HUES6 (cell line): ENCODE results near the gene RIPOR2.

ENCODE experiments used
- H3K27ac ChIP-seq: 2 replicates; pipeline ENCODE4 v1.7.0; 2013; ENCODE audit warnings: low read depth, mild to moderate bottlenecking, low read length, inconsistent platforms
- H3K27me3 ChIP-seq: 2 replicates; pipeline ENCODE4 v1.6.1; 2013; ENCODE audit warnings: low read length; ENCODE audit not compliant: control insufficient read depth, insufficient read depth
- H3K36me3 ChIP-seq: 2 replicates; pipeline ENCODE4 v1.6.1; 2013; ENCODE audit warnings: low read length; ENCODE audit not compliant: control insufficient read depth, insufficient read depth
- H3K4me1 ChIP-seq: 2 replicates; pipeline ENCODE4 v1.6.1; 2013; ENCODE audit warnings: low read length; ENCODE audit not compliant: control insufficient read depth, insufficient read depth
- H3K4me3 ChIP-seq: 2 replicates; pipeline ENCODE4 v1.5.1; 2013; ENCODE audit warnings: low read depth, low read length
- H3K9ac ChIP-seq: one replicate; pipeline ENCODE4 v1.6.1; 2013; ENCODE audit warnings: mild to moderate bottlenecking, low read length
- H3K9me3 ChIP-seq: 2 replicates; pipeline ENCODE4 v1.6.1; 2013; ENCODE audit warnings: low read depth, low read length; ENCODE audit not compliant: control insufficient read depth, insufficient read depth

RIPOR2 gene

DNA sequence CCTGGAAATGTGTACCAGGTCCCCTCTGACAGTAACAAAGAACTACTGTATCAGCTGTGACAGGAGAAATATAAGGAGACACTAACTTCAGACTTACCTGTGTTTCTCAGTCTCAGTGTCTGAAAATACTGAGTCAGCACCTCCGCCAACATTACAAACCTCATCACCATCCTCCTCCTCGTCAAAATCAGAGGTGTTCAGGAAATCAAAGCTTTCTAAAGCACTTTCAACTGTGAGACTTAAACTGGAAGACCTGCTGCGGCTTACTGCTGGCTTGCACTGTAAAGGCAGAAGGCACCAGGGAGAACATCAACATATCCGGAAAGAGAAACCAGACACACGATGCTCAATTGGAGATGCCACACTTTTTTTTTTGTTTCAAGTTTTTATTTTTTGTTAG is 96.8 kb downstream of the RIPOR2 start:
- Histone ChIP-seq H3K9ac (no peak overlapping the region), H3K4me3 (no peak overlapping the region), H3K27me3 (no peaks in the 10 kb centered on the region), H3K4me1 (no peaks in the 10 kb centered on the region), H3K36me3 (no peaks in the 10 kb centered on the region), H3K9me3 (no peaks in the 10 kb centered on the region), H3K27ac (no peak overlapping the region)

- H3K4me3 ChIP-seq, result no peak overlapping the region
- no peaks in the 10 kb centered on the region for H3K36me3 ChIP-seq
- H3K27me3 ChIP-seq, result no peaks in the 10 kb centered on the region
- no peak overlapping the region for H3K27ac ChIP-seq
- H3K4me1 ChIP-seq, result no peaks in the 10 kb centered on the region
- H3K9ac ChIP-seq, result no peak overlapping the region
- H3K9me3 ChIP-seq, result no peaks in the 10 kb centered on the region
These were observed 97.7 kb downstream of the RIPOR2 start for GRCh38 chr6:24838081-24838480.

DNA sequence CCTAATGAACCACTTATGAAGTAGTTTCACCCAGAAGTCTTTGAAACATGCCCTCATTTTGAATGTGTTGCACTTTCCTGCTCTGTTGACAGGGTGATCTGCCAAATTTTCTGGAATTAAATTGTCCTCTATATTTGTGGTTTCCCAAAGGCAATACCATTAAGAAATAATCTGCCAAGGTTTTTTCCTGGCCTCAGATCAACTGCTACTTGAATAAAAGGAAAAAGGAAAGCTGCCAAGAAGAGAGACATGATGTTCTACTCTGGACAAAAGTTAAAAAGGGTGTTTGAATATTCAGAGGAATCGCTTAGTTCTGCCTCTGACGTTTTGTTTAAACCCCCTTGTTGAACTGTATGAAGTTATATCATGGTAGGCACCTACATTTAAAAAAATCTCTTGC is 99.7 kb downstream of the RIPOR2 start:
- Histone ChIP-seq H3K9ac (no peak overlapping the region), H3K36me3 (no peaks in the 10 kb centered on the region), H3K4me1 (no peaks in the 10 kb centered on the region; the same call in 1 of the 2 replicates), H3K27ac (no peak overlapping the region), H3K9me3 (no peaks in the 10 kb centered on the region), H3K27me3 (no peaks in the 10 kb centered on the region), H3K4me3 (no peak overlapping the region)

DNA sequence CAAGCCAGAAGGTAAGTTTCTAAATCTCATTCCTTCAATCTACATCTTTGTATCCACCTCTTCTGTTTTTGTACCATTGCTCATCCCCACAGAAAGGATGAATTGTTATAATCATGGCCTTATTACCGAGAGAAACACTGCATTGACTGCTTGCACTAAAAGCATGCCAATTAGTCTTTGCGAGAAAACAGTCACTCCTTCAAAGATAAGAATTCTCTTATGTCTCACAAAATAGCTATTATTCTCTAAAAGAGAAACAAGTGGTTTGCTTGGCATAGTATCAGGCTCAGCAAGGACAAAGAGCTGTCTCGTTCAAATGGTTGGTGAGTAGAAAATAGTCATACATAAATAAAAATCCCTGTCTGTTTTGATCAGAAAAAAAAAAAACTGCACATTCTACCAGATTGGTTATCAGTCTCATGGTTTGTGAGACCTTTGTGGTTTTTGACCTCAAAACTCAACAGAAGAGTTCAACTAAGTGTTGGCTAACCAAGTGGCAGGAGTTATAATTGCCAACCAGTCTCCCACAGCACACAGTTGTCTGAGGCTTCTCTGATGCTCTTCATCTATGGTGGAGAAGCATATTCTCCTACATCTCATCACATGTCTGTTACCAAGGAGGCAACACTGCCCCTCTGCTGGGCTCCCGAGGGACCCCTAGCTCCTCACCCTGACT is 101.9 kb downstream of the RIPOR2 start:
- no peaks in the 10 kb centered on the region for H3K27me3 ChIP-seq
- peaks cover 8% of the 10 kb centered on the region for H3K4me1 ChIP-seq
- H3K36me3 ChIP-seq, result no peaks in the 10 kb centered on the region
- H3K9ac ChIP-seq, result no peak overlapping the region
- no peaks in the 10 kb centered on the region for H3K9me3 ChIP-seq
- H3K27ac ChIP-seq, result no peak overlapping the region
- no peak overlapping the region for H3K4me3 ChIP-seq

GRCh38 chr6:24832794-24833193 is 103.0 kb downstream of the RIPOR2 start:
- H3K9me3 ChIP-seq, result no peaks in the 10 kb centered on the region
- H3K4me1 ChIP-seq, result peaks cover 8% of the 10 kb centered on the region
- no peak overlapping the region for H3K9ac ChIP-seq
- no peak overlapping the region for H3K27ac ChIP-seq
- H3K36me3 ChIP-seq, result no peaks in the 10 kb centered on the region
- H3K27me3 ChIP-seq, result no peaks in the 10 kb centered on the region
- no peak overlapping the region for H3K4me3 ChIP-seq

DNA sequence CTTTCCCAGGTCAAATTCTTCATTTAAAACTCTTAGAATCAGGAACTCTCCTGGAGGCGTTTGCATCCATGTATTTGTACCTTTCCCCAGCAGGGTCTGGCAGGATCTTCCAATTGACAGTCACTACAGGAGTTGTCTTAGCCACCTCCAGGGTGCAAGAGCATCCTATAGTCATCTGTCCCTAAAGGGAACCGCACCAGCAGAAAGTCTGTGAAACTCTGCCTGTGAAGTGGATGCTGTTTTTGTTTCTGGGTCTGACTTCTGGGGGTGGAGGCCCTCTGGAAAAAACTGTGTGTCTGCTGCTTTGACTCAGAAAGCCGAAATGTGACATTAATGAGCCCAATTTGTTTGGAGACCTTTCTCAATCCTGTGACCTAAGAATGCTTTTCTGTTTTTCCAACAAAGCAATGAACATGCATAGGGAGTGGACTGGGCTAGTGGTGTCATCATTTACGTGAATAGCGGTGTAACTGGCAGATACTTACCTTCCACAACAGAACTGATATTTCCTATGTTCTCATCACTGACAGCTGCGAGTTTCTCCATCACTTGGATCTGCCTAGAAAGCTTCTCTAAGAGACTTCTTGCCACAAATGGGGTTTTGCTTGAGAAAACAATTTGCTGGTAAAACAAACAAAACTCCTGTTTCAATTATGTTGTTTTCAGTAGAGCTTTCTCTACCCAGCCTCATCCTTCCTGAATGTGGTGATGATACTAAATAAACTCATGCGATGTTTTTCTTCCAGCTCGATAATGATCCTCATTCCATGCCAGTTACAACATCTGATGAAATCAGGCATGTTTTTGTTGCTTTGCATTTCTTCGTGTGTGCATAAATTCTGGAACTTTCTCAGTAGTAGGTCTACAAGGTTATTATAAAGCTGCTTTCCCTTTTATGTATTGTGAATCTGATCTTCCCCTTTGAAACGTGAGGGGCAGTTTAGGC is 103.7 kb downstream of the RIPOR2 start:
- Histone ChIP-seq H3K4me1 (peaks cover 13% of the 10 kb centered on the region), H3K36me3 (no peaks in the 10 kb centered on the region), H3K9me3 (no peaks in the 10 kb centered on the region)

GRCh38 chr6:24829657-24830056 is 106.1 kb downstream of the RIPOR2 start:
- Histone ChIP-seq H3K9ac (no peak overlapping the region), H3K9me3 (no peaks in the 10 kb centered on the region), H3K27me3 (no peaks in the 10 kb centered on the region), H3K36me3 (no peaks in the 10 kb centered on the region), H3K4me1 (peaks cover 14% of the 10 kb centered on the region), H3K27ac (no peak overlapping the region), H3K4me3 (no peak overlapping the region)

More for the DNA sequence above, 103.7 kb downstream of the RIPOR2 start:
- Histone ChIP-seq H3K27ac (no peak overlapping the region), H3K4me3 (no peak overlapping the region), H3K27me3 (no peaks in the 10 kb centered on the region), H3K9ac (no peak overlapping the region)

GRCh38 chr6:24827970-24828369 is 107.8 kb downstream of the RIPOR2 start:
- no peaks in the 10 kb centered on the region for H3K36me3 ChIP-seq
- no peak overlapping the region for H3K4me3 ChIP-seq
- no peaks in the 10 kb centered on the region for H3K9me3 ChIP-seq
- H3K27me3 ChIP-seq, result no peaks in the 10 kb centered on the region
- peaks cover 14% of the 10 kb centered on the region for H3K4me1 ChIP-seq
- no peak overlapping the region for H3K27ac ChIP-seq
- no peak overlapping the region for H3K9ac ChIP-seq

DNA sequence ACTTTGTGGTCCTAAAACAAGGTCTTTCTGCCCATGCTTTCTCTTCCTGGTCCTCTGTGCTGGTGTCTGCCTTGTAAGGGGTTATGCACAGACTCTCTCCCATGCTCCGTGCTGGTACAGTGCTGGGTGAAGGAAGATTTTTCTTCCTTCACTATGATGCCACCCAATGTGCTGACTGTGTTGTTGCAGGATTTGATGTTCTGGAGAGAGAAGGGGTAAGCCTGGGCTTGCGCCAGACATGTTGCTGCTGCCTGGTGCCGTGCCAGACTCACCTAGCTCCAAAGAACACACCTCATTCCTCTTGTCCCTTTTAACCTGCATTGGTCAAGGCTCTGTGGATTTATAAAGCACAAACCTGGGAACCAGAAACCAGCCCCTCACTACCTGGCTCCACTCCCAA is 108.6 kb downstream of the RIPOR2 start:
- Histone ChIP-seq H3K36me3 (no peaks in the 10 kb centered on the region), H3K4me3 (no peak overlapping the region), H3K9me3 (no peaks in the 10 kb centered on the region), H3K4me1 (peaks cover 14% of the 10 kb centered on the region), H3K9ac (no peak overlapping the region), H3K27ac (no peak overlapping the region), H3K27me3 (no peaks in the 10 kb centered on the region)

- Histone ChIP-seq H3K27ac (no peak overlapping the region), H3K4me1 (peaks cover 14% of the 10 kb centered on the region; the same call in 1 of the 2 replicates), H3K27me3 (no peaks in the 10 kb centered on the region), H3K4me3 (no peak overlapping the region), H3K9ac (no peak overlapping the region), H3K9me3 (no peaks in the 10 kb centered on the region), H3K36me3 (no peaks in the 10 kb centered on the region)
These were observed 110.6 kb downstream of the RIPOR2 start for GRCh38 chr6:24825130-24825630.
